ENCODE data around the gene TMC1. TPM values are rescaled to one million over a fixed set of nuclear protein-coding genes. Genes with fewer than 3 reads are reported as not detected.
"Not testable (repeated sequence)": the region's sequence is repeated elsewhere in the genome, so short reads cannot be mapped to it uniquely, and the experiment has no call there.

Gene TMC1
- total RNA-seq, 1 experiment from 2014 or later: 5.5 TPM

- Histone ChIP-seq H3K4me3 (no peak overlapping the region), H2AFZ (no peak overlapping the region), H4K20me1 (ENCODE audit: insufficient read depth) (no peaks in the 10 kb centered on the region), H3K79me2 (ENCODE audit: low read depth) (no peaks in the 10 kb centered on the region), H3F3A (ENCODE audit: insufficient read depth, low read depth) (peaks cover 30% of the 10 kb centered on the region), H3K4me2 (peak overlapping the region; percentile 71), H3K9me3 (ENCODE audit: insufficient read depth, low read depth) (no peaks in the 10 kb centered on the region; the same call in none of the 2 replicates), H3K4me1 (replicated peaks; ENCODE audit: insufficient read depth) (peaks cover 47% of the 10 kb centered on the region), H3K27me3 (ENCODE audit: insufficient read depth, low read depth) (no peaks in the 10 kb centered on the region), H3K9me2 (ENCODE audit: insufficient read depth) (no peaks in the 10 kb centered on the region), H3K27ac (peak overlapping the region; percentile 94), H3K36me3 (ENCODE audit: low read depth) (no peaks in the 10 kb centered on the region)
- intact Hi-C loops (cut with micrococcal nuclease; ENCODE audit: unreplicated experiment): loop anchor here (1.0 to 5.0 kb wide), 9 partner anchors 37 to 440 kb away; partner anchors contain the start of gene ZFAND5
- no peak for DNase-seq
- no TSS peak for BruUV-seq (replicated peaks)
- CTCF ChIA-PET: interaction anchor here (0.7 kb wide), 1 partner anchor 17 kb away, joined by 4 read pairs; no protein-coding TSS in a partner anchor
- TF ChIP-seq CTCF (conservative IDR thresholded peaks at IDR 0.05) (no peak), EZH2 (IDR thresholded peaks at IDR 0.05; ENCODE audit: low read depth) (no peak)
- POLR2A ChIA-PET (ENCODE audit: unreplicated experiment): interaction anchor here (0.7 kb wide), 1 partner anchor 275 kb away, joined by 4 read pairs; no protein-coding TSS in a partner anchor
Observed at GRCh38 chr9:72478966-72479365, 42.4 kb upstream of the TMC1 start.

- POLR2A ChIA-PET (ENCODE audit: unreplicated experiment): interaction anchor here (0.7 kb wide), 1 partner anchor 52 kb away, joined by 3 read pairs; no protein-coding TSS in a partner anchor
- H3K9me3 ChIP-seq (ENCODE audit: insufficient read depth, low read depth); H3K79me2 ChIP-seq (ENCODE audit: low read depth); intact Hi-C loops (cut with micrococcal nuclease; ENCODE audit: unreplicated experiment); BruUV-seq (replicated peaks); CTCF ChIA-PET; H4K20me1 ChIP-seq (ENCODE audit: insufficient read depth); H3K4me2 ChIP-seq; DNase-seq; H3K36me3 ChIP-seq (ENCODE audit: low read depth); H3K4me3 ChIP-seq; H2AFZ ChIP-seq; H3K9me2 ChIP-seq (ENCODE audit: insufficient read depth); H3K27ac ChIP-seq; H3K27me3 ChIP-seq (ENCODE audit: insufficient read depth, low read depth): not testable (repeated sequence)
- Histone ChIP-seq H3F3A (ENCODE audit: insufficient read depth, low read depth) (peaks cover 30% of the 10 kb centered on the region), H3K4me1 (replicated peaks; ENCODE audit: insufficient read depth) (peaks cover 51% of the 10 kb centered on the region)
Observed at GRCh38 chr9:72480261-72480660, 41.1 kb upstream of the TMC1 start.

- no peak for TF ChIP-seq EZH2 (IDR thresholded peaks at IDR 0.05; ENCODE audit: low read depth)
- TF ChIP-seq CTCF (conservative IDR thresholded peaks at IDR 0.05): no peak
- no peaks in the 10 kb centered on the region for H3K36me3 ChIP-seq (ENCODE audit: low read depth)
- peaks cover 29% of the 10 kb centered on the region for H3F3A ChIP-seq (ENCODE audit: insufficient read depth, low read depth)
- no peaks in the 10 kb centered on the region for H3K27me3 ChIP-seq (ENCODE audit: insufficient read depth, low read depth)
- ChIA-PET CTCF (no interaction called here), POLR2A (ENCODE audit: unreplicated experiment) (no interaction called here)
- H3K79me2 ChIP-seq (ENCODE audit: low read depth): no peaks in the 10 kb centered on the region
- no peaks in the 10 kb centered on the region for H4K20me1 ChIP-seq (ENCODE audit: insufficient read depth)
- H3K4me3 ChIP-seq: no peak overlapping the region
- no peak for DNase-seq
- no TSS peak for BruUV-seq (replicated peaks)
- no peak overlapping the region for H3K4me2 ChIP-seq
- H3K9me2 ChIP-seq (ENCODE audit: insufficient read depth): no peaks in the 10 kb centered on the region
- H3K9me3 ChIP-seq (ENCODE audit: insufficient read depth, low read depth): no peaks in the 10 kb centered on the region; the same call in none of the 2 replicates
- no peak overlapping the region for H3K27ac ChIP-seq
- intact Hi-C loops (cut with micrococcal nuclease; ENCODE audit: unreplicated experiment): no loop called here
- peaks cover 47% of the 10 kb centered on the region for H3K4me1 ChIP-seq (replicated peaks; ENCODE audit: insufficient read depth)
- no peak overlapping the region for H2AFZ ChIP-seq
Observed at GRCh38 chr9:72480921-72481320, 40.5 kb upstream of the TMC1 start.

Data from PC-9 (cell line).